CD8-positive, alpha-beta memory T cell (primary cell): ENCODE measurements around the gene BCCIP. TPM values are rescaled to one million over a fixed set of nuclear protein-coding genes. Genes with fewer than 3 reads are reported as not detected.

Experiments used
- CTCF ChIA-PET: fragments of 350-600 bp; sonication (Branson Sonifier 250); formaldehyde crosslinking; loops from one replicate; lab custom pipeline; 2021; ENCODE audit warnings: antibody characterized with exemption; lab: Charles Lee
- POLR2A ChIA-PET: fragments of 350-600 bp; sonication (Branson Sonifier 250); formaldehyde crosslinking; loops from one replicate; lab custom pipeline; 2021; ENCODE audit warnings: antibody characterized with exemption; lab: Charles Lee
- DNase-seq, 5 donors: peaks; one replicate each; pipeline versions ENCODE4 v3.0.0 to v3.0.0-alpha.2; 2020 to 2022; ENCODE audit warnings: mixed read lengths in 1 of 5
- H3K27ac ChIP-seq: one replicate; pipeline ENCODE4 v1.7.0; 2013; ENCODE audit warnings: low read depth, mild to moderate bottlenecking, low read length, moderate library complexity
- H3K27me3 ChIP-seq: 2 replicates; pipeline ENCODE4 v1.7.0; 2013; ENCODE audit warnings: low read length, mild to moderate bottlenecking; ENCODE audit not compliant: insufficient read depth, poor library complexity, severe bottlenecking
- H3K36me3 ChIP-seq: 2 replicates; pipeline ENCODE4 v1.7.0; 2013; ENCODE audit warnings: mild to moderate bottlenecking, low read length, moderate library complexity; ENCODE audit not compliant: insufficient read depth
- H3K4me1 ChIP-seq: 2 replicates; pipeline ENCODE4 v1.7.0; 2013; ENCODE audit warnings: mild to moderate bottlenecking, low read length, moderate library complexity; ENCODE audit not compliant: insufficient read depth
- H3K4me3 ChIP-seq: 2 replicates; pipeline ENCODE4 v1.7.0; 2013; ENCODE audit warnings: mild to moderate bottlenecking, low read length
- H3K9me3 ChIP-seq: 2 replicates; pipeline ENCODE4 v1.7.0; 2013; ENCODE audit warnings: mild to moderate bottlenecking, low read length
- H3K27ac Mint-ChIP-seq, 8 donors: one replicate each; pipeline ENCODE4 v1.8.0; 2020 to 2021; ENCODE audit warnings: mixed read lengths in 8 of 8, mild to moderate bottlenecking in 6 of 8, inconsistent platforms in 3 of 8, moderate library complexity in 3 of 8
- H3K27me3 Mint-ChIP-seq, 2 donors: one replicate each; pipeline ENCODE4 v1.8.0; 2020 to 2021; ENCODE audit warnings: mixed read lengths in 2 of 2, mild to moderate bottlenecking in 1 of 2, moderate library complexity in 1 of 2
- H3K36me3 Mint-ChIP-seq, 3 donors: one replicate each; pipeline ENCODE4 v1.8.0; 2020 to 2021; ENCODE audit warnings: mixed read lengths in 3 of 3, inconsistent platforms in 1 of 3, mild to moderate bottlenecking in 1 of 3
- H3K4me1 Mint-ChIP-seq, 3 donors: one replicate each; pipeline ENCODE4 v1.8.0; 2020 to 2021; ENCODE audit warnings: mixed read lengths in 3 of 3, inconsistent platforms in 1 of 3, mild to moderate bottlenecking in 1 of 3
- H3K4me3 Mint-ChIP-seq, 7 donors: one replicate each; pipeline ENCODE4 v1.8.0; 2020 to 2021; ENCODE audit warnings: mixed read lengths in 7 of 7, mild to moderate bottlenecking in 6 of 7, moderate library complexity in 4 of 7, inconsistent platforms in 2 of 7
- H3K9me3 Mint-ChIP-seq, 5 donors: one replicate each; pipeline ENCODE4 v1.8.0; 2020 to 2022; ENCODE audit warnings: mixed read lengths in 5 of 5, mild to moderate bottlenecking in 3 of 5, moderate library complexity in 2 of 5, inconsistent platforms in 1 of 5
- polyA plus RNA-seq: library from polyadenylated mRNA; unstranded; fragments of 300-500 nt; fragmentation: Illumina TruSeq; gene quantifications from one replicate; pipeline ENCODE4 v1.2.3, GENCODE V29; 2021
- total RNA-seq, 2 experiments: library from RNA; stranded (reverse); gene quantifications; one replicate each; pipeline ENCODE4 v1.2.3, GENCODE V29; 2021

Gene BCCIP
- total and polyA plus RNA-seq, 3 experiments from 2014 or later = 84.4 to 130 (median 129) TPM

DNA sequence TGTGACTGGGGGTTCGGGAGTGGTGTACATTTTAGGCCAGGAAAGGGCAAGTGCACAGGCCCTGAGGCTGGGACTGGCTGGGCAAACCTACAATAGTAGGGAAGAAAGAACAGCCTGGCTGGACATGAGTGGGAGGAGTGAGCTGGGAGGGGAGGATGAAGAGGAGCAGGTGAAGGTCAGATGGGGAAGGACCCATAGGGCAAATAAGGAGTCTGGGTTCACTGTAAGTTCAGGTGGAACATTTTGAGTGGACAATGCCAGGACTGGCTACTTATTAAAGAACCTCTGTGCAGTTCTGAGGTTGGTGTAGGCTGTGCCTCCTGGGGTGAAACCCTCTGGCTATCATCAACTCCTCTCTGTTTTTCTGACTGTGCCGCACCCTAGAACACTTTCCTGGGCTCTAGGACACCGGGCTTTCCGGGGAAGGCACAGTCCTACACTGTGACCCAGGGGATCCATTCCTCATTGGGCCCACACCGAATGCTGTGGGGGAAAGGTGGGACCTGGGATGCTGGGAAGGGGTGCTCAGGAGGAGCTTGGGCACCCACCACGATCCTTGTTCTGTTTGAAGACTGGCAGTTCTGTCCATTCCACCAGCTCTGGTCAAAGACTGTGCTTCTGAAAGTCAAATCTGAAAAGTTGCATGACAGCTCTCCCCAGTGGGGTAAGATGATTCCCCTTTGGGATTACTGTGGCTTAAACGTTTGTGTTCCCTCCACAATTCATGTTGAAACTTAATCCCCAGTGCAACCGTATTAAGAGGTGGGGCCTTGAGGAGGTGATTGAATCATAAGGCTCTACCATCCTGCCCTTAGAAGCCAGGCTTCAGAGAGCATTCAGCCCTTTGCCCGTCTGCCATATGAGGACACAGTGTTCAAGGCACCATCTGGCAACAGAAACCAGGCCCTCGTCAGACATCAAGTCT is 43.7 kb upstream of the BCCIP start:
- no peak overlapping the region for H3K27ac Mint-ChIP-seq
- Histone ChIP-seq H3K36me3 (no peaks in the 10 kb centered on the region), H3K4me3 (no peak overlapping the region), H3K27me3 (no peaks in the 10 kb centered on the region), H3K27ac (no peak overlapping the region), H3K9me3 (no peaks in the 10 kb centered on the region), H3K4me1 (no peaks in the 10 kb centered on the region)
- no peaks in the 10 kb centered on the region for H3K27me3 Mint-ChIP-seq
- no peaks in the 10 kb centered on the region for H3K36me3 Mint-ChIP-seq
- ChIA-PET CTCF (no interaction called here), POLR2A (no interaction called here)
- no peak for DNase-seq
- peaks cover 0 to 1% (median 0%) of the 10 kb centered on the region in 5 donors for H3K9me3 Mint-ChIP-seq
- H3K4me3 Mint-ChIP-seq = no peak overlapping the region
- no peaks in the 10 kb centered on the region for H3K4me1 Mint-ChIP-seq

DNA sequence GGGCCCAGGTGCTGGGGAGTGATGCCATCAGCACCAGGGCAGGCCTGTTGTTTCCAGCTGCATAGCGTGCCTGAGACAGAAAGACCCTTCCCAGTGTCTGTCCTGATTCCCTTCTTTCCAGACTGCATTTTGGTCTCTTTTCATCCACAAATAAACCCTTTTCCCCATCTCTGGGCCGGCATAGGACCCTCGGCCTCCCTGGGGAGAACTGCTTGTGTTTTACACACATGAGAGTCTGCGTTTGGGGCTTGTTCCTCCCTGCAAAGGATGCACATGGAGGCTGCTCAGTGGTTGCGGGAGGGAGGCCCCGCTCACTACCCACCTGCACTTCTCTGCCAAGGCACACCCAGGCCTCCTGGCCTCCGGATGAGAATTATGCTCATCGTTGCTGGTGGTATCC is 42.0 kb upstream of the BCCIP start:
- H3K4me3 ChIP-seq = no peak overlapping the region
- H3K36me3 ChIP-seq = no peaks in the 10 kb centered on the region
- Mint-ChIP-seq H3K4me3 (no peak overlapping the region), H3K27ac (no peak overlapping the region), H3K4me1 (no peaks in the 10 kb centered on the region), H3K36me3 (peaks cover 0 to 3% (median 0%) of the 10 kb centered on the region in 3 donors), H3K9me3 (peaks cover 0 to 1% (median 0%) of the 10 kb centered on the region in 5 donors), H3K27me3 (no peaks in the 10 kb centered on the region)
- H3K27me3 ChIP-seq = no peaks in the 10 kb centered on the region
- POLR2A ChIA-PET = interaction anchor here (1.0 kb wide), 1 partner anchor 17 kb away, joined by 3 read pairs; no protein-coding TSS in a partner anchor
- no peaks in the 10 kb centered on the region for H3K9me3 ChIP-seq
- H3K27ac ChIP-seq = no peak overlapping the region
- DNase-seq = no peak
- no peaks in the 10 kb centered on the region for H3K4me1 ChIP-seq
- CTCF ChIA-PET = no interaction called here

GRCh38 chr10:125782054-125782453 is 41.3 kb upstream of the BCCIP start:
- peak overlapping the region in 1 of 8 donors; percentile 50 for H3K27ac Mint-ChIP-seq
- POLR2A ChIA-PET = no interaction called here
- H3K4me1 ChIP-seq = no peaks in the 10 kb centered on the region
- H3K27ac ChIP-seq = no peak overlapping the region
- peaks cover 0 to 2% (median 0%) of the 10 kb centered on the region in 5 donors for H3K9me3 Mint-ChIP-seq
- no peaks in the 10 kb centered on the region for H3K27me3 ChIP-seq
- no peak overlapping the region for H3K4me3 Mint-ChIP-seq
- H3K9me3 ChIP-seq = no peaks in the 10 kb centered on the region
- DNase-seq = no peak
- no peak overlapping the region for H3K4me3 ChIP-seq
- H3K36me3 ChIP-seq = no peaks in the 10 kb centered on the region
- CTCF ChIA-PET = no interaction called here
- no peaks in the 10 kb centered on the region for H3K27me3 Mint-ChIP-seq
- H3K36me3 Mint-ChIP-seq = peaks cover 0 to 3% (median 2%) of the 10 kb centered on the region in 3 donors
- H3K4me1 Mint-ChIP-seq = peaks cover under 1 to 5% (median 1%) of the 10 kb centered on the region in 3 donors

GRCh38 chr10:125782616-125783015 is 40.7 kb upstream of the BCCIP start:
- ChIA-PET POLR2A (no interaction called here), CTCF (no interaction called here)
- H3K4me3 ChIP-seq = no peak overlapping the region
- DNase-seq = no peak
- Mint-ChIP-seq H3K4me3 (no peak overlapping the region), H3K36me3 (peaks cover 0 to 5% (median 3%) of the 10 kb centered on the region in 3 donors), H3K9me3 (peaks cover 0 to 2% (median 0%) of the 10 kb centered on the region in 5 donors), H3K27me3 (no peaks in the 10 kb centered on the region), H3K27ac (no peak overlapping the region), H3K4me1 (peaks cover 5 to 10% (median 7%) of the 10 kb centered on the region in 3 donors)
- H3K27me3 ChIP-seq = no peaks in the 10 kb centered on the region
- H3K4me1 ChIP-seq = no peaks in the 10 kb centered on the region
- H3K36me3 ChIP-seq = no peaks in the 10 kb centered on the region
- no peak overlapping the region for H3K27ac ChIP-seq
- no peaks in the 10 kb centered on the region for H3K9me3 ChIP-seq

- Mint-ChIP-seq H3K27ac (no peak overlapping the region), H3K36me3 (peaks cover 0 to 11% (median 3%) of the 10 kb centered on the region in 3 donors), H3K4me3 (no peak overlapping the region), H3K27me3 (no peaks in the 10 kb centered on the region), H3K4me1 (peaks cover 13 to 18% (median 15%) of the 10 kb centered on the region in 3 donors), H3K9me3 (peaks cover 0 to 2% (median 0%) of the 10 kb centered on the region in 5 donors)
- ChIA-PET CTCF (no interaction called here), POLR2A (no interaction called here)
- no peaks in the 10 kb centered on the region for H3K36me3 ChIP-seq
- H3K27ac ChIP-seq = no peak overlapping the region
- no peak for DNase-seq
- H3K4me3 ChIP-seq = no peak overlapping the region
- no peaks in the 10 kb centered on the region for H3K9me3 ChIP-seq
- peaks cover 7% of the 10 kb centered on the region for H3K4me1 ChIP-seq
- no peaks in the 10 kb centered on the region for H3K27me3 ChIP-seq
Observed at GRCh38 chr10:125783408-125783807, 39.9 kb upstream of the BCCIP start.

- peaks cover 17 to 21% (median 20%) of the 10 kb centered on the region in 3 donors for H3K4me1 Mint-ChIP-seq
- H3K4me3 Mint-ChIP-seq = no peak overlapping the region
- H3K27me3 Mint-ChIP-seq = no peaks in the 10 kb centered on the region
- CTCF ChIA-PET = no interaction called here
- H3K27me3 ChIP-seq = no peaks in the 10 kb centered on the region
- H3K27ac Mint-ChIP-seq = peak overlapping the region in 1 of 8 donors; percentile 75
- H3K27ac ChIP-seq = no peak overlapping the region
- peaks cover 0 to 2% (median 0%) of the 10 kb centered on the region in 5 donors for H3K9me3 Mint-ChIP-seq
- no peak for DNase-seq
- no peaks in the 10 kb centered on the region for H3K9me3 ChIP-seq
- peaks cover 0 to 16% (median 3%) of the 10 kb centered on the region in 3 donors for H3K36me3 Mint-ChIP-seq
- H3K4me1 ChIP-seq = peaks cover 10% of the 10 kb centered on the region
- POLR2A ChIA-PET = interaction anchor here (0.7 kb wide), 1 partner anchor 37 kb away, joined by 3 read pairs; no protein-coding TSS in a partner anchor
- no peaks in the 10 kb centered on the region for H3K36me3 ChIP-seq
- H3K4me3 ChIP-seq = no peak overlapping the region
Observed at GRCh38 chr10:125783957-125784356, 39.4 kb upstream of the BCCIP start.

- no peak for DNase-seq
- Mint-ChIP-seq H3K36me3 (peaks cover 2 to 27% (median 3%) of the 10 kb centered on the region in 3 donors), H3K4me3 (no peak overlapping the region), H3K9me3 (peaks cover 0 to 2% (median 0%) of the 10 kb centered on the region in 5 donors), H3K27me3 (no peaks in the 10 kb centered on the region), H3K27ac (peak overlapping the region in 1 of 8 donors; percentile 17), H3K4me1 (peaks cover 23 to 32% (median 26%) of the 10 kb centered on the region in 3 donors)
- Histone ChIP-seq H3K27me3 (no peaks in the 10 kb centered on the region), H3K4me3 (no peak overlapping the region), H3K27ac (no peak overlapping the region), H3K9me3 (no peaks in the 10 kb centered on the region), H3K4me1 (peaks cover 10% of the 10 kb centered on the region), H3K36me3 (no peaks in the 10 kb centered on the region)
- CTCF ChIA-PET = interaction anchor here (1.0 kb wide), 1 partner anchor 11 kb away, joined by 4 read pairs; no protein-coding TSS in a partner anchor
- POLR2A ChIA-PET = no interaction called here
Observed at GRCh38 chr10:125785791-125786190, 37.6 kb upstream of the BCCIP start.
